HG03159 (cell line): ENCODE measurements around the gene PHF23.

ENCODE experiments used
- ATAC-seq: cut with Tn5 transposase; IDR thresholded peaks from one replicate; pipeline ENCODE4 v1.9.1; 2021; ENCODE audit warnings: mild to moderate bottlenecking, moderate library complexity; ENCODE audit not compliant: unreplicated experiment

The PHF23 gene

DNA sequence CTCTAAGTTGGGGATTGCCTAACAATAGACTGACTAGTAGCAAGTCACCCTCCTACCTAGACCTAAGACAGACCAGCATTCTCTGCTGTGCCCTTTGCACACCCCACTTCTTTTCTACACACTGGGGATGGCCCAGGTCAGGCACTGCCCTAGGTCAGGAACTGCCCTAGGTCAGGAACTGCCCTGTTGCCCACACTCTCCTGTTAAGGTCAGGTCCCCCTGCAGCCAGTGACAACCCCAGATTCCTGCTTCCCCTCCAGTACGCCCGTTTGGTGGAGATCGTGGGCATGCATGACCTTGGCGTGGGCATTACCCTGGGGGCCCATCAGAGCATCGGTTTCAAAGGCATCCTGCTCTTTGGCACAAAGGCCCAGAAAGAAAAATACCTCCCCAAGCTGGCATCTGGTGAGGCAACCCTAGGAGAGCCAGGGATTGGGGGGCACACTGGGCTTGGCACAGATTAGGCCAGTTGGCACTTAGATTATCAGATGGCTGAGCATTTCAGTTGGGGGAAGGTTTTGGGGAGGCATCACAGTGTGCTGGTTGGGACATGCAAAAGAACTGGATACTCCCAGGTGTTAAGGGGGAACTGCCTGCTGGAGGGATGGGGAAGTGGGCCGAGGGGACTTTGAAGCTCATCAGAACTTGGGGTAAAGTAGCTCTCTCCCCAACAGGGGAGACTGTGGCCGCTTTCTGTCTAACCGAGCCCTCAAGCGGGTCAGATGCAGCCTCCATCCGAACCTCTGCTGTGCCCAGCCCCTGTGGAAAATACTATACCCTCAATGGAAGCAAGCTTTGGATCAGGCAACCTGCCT lies 17.8 kb downstream of the PHF23 start:
- no peak for ATAC-seq

GRCh38 chr17:7220593-7221277 lies 18.5 kb downstream of the PHF23 start:
- no peak for ATAC-seq

DNA sequence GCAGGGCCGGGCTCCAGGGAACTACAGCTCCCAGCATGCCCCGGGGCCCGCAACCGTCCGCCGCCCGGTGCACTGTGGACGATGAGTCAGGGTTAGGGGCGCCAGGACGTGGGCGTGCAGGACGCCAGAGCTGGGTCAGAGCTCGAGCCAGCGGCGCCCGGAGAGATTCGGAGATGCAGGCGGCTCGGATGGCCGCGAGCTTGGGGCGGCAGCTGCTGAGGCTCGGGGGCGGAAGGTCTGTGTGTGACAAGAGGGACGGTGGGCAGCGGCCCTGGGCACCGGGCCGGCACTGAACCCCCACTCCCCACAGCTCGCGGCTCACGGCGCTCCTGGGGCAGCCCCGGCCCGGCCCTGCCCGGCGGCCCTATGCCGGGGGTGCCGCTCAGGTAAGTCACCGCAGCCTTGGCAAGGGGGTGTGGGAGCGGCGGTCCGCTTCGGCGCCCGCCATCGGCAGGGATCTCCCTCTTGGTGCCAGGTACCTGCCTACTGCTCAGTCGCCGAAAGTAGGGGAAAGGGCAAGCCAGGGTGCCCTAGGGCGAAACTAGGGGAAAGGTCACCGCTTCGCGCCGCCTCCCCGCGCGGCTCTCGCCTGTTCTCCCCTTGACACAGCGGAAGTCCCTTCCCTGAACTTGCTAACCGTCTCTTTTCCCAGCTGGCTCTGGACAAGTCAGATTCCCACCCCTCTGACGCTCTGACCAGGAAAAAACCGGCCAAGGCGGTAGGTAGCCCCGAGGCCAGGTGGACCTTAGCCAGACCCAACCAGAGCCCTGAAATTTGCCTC lies 19.3 kb downstream of the PHF23 start, which contains the start of the genes ACADVL and DLG4:
TSS of gene ACADVL (plus strand) at position 127 of the 781 bp plus-strand sequence. CDS start at position 174, 47 bp downstream.
TSS of gene DLG4 (minus strand) at position 25 of the 781 bp plus-strand sequence.
- peak; percentile 46 for ATAC-seq

- no peak for ATAC-seq
These were observed 19.9 kb downstream of the PHF23 start for GRCh38 chr17:7219229-7219811.

- no peak for ATAC-seq
These were observed 20.5 kb downstream of the PHF23 start for GRCh38 chr17:7218758-7219157.

DNA sequence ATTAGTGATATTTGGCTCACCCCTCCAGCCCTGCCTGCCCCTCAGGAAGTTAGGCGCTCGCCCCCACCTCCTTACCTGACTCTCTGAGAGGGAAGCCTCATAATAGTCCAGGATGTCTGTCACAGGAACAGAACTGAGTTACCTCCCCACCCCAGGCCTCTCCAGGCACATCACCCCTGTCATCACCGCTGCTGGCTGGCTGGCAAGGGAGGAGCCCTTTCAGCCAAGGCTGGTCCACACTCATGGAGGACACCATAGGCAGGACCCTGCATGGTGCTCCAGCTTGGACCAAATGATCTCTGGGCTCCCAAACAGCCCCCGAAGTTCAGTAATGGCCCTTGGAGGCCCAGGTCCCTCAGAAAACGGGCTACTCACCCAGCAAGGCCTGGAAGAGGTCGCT lies 21.1 kb downstream of the PHF23 start:
- no peak for ATAC-seq

GRCh38 chr17:7217113-7217987 lies 21.9 kb downstream of the PHF23 start:
- no peak for ATAC-seq

DNA sequence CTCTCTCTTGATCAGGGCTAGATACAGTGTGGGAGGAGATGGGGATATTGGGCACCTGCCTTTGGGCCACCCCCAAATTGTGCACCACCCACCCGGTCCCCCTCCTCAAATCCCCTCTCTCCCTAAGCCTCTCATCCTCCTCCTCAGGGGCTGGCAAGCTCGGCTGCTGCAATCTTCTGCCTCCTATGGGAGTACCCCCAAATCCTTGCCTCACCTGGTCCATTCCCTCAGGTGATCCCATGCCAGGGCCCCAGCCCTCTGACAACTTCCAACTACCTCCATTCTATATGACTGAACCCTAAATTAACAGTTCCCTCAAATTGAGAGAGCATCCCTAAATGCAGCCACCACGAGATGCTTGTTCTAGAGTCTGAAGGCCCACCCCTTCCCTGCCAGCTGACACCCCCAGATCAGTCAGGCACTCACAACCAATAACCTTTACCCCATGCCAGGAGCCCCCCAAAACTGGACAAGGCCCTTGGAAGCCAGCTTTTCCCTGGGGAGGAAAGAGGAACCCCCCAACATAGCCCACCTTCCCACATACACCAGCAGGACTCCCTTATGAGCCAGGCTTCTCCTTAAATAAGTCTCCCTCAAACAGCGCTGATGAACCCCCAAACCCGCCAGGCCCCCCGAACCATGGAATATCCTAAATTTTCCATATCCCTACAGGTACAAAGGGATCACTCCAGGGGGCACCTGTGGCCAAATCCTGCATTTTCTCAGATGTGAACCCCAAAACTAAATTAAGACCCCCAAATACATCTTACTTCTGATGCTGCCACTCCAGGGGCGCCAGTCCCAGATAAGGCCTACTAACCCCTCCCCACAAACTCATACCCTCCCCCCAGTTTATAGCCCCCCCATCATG lies 22.8 kb downstream of the PHF23 start:
- ATAC-seq, result no peak

DNA sequence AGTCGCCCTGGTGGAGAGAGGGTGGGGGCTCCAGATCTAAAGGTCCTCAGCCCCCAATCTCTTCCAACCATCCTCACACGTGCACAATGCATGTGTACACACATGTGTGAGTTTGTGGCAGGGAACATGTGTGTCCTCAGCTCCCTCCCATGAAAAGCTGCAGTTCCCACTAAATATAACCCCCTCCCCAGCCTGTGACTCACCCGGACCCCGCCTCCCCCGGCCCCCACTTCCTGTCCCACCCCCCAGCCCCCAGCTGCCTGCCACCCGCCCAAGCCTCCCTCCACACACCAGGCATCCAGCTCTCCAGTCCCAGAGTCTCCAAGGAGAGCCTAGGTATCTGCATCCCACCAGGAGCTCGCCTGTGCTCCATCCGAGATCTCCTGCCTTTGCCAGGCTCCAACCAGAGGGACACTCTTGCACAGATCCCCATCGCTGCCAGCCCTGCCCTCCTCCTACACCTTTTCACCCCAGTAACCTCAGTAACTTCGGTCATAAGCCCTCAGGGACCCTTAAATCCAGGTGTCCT lies 23.5 kb downstream of the PHF23 start:
- no peak for ATAC-seq

DNA sequence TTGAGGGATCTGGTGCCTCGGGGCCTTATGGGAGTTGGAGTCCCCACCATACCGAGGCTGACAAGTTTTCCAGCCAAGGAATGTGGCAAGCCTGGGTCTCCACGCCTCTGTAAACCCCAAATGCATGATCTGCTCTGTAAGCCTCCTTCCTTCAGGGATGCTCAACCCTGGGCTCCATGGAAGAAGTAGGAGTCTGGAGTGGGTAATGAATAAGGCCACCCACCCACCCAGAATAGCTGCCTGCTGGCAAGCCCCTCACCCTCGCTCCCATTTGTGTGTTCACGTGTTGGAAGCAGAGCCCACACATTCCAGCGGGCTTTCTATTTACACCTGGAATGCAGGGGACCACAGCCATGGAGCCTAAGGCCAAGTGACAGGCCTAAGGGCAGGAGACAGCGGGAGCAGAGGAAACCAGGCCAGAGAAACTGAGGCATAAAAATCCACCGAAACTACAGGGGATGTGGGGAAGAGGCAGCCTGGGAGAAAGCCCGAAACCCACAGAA lies 24.1 kb downstream of the PHF23 start:
- no peak for ATAC-seq

- ATAC-seq, result peak; percentile 81
These were observed 24.7 kb downstream of the PHF23 start for GRCh38 chr17:7214300-7215135.

DNA sequence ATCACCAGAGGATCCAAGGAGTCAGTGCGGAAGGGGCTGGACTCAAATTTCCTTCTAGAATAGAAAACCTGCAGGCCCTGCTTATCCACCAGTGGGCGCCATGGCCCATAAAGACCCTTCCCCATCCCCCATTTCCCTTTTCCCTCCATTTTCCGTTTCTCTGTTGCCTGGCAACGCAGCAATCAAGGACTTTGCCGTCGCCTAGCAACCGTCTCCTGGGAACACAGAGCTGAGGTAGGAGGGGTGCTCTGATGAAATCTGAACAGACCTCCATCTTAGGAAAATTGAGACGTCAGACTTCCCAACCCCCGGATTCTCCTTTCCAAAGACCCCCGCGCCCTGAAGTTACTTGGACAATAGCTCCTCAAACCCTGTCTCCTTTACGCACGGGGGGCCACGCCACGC lies 25.4 kb downstream of the PHF23 start:
- no peak for ATAC-seq

DNA sequence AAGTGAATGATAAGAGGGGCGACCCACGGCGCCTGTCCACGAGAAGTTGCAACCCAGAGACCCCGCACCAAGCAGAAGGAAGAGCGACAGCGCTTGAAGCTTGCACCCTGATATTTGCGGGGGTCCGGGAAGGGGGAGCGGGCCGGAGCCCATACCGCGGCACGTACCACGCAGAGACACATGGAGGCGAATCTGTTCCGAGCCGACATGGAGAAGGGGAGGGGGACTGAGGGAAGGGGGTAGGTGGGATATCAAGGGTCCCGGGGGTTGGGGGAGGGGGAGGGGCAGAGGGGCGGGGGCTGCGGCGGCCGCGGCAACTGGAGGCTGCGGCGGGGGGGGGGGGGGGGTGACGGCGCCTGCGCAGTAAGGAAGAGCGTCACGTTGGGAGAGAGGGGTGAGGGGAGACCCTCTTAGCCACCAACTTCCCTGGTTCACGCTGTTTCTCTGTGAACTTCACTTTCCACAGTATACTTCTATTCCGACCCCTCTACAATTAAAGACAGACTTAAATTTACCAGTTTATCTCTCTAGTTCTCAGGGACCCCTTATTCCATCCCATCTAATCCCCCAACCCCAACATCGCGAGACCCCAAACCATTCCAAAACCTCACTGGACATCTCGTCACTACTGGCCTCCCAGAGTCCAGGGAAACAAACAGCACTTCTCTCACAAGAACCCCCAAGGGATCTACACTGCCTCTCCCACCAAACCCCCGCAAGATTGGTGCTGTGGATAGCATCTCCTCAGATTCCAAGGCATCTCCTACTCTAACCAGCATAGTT lies 27.6 kb downstream of the PHF23 start:
- no peak for ATAC-seq

DNA sequence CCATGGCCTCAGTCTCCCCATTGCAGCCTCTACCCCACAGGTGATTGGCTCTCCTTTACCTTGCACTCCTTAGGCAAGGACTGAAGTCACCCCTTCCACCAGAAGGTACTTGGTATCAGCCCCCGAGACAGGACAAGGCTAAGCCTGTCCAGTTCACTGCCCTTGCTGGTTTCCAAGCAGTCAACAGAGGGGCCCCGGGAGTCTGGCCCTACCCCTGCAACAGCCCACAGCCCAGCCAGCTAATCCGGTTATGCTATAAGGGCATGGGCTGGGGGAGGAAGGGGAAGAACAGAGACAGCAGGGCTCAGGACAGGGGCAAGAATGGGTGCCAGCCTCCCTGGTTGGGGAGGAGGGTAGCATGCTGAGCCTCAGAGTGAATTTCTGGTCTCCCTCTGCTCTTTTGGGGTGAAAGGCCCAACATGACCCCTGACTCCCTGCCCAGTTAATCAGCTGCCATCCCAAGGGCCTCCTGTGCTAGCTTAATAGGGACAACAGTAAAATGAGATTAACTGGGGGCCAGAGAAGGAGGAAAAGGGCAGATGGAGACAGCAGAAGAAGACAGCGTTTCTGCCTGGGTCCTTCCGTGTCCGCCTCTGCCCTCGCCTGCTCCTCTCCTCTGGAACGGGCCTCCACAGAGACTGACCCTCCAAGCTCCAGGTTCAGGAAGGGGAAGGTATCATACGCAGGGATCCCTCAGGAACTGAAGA lies 30.4 kb downstream of the PHF23 start:
- no peak for ATAC-seq

DNA sequence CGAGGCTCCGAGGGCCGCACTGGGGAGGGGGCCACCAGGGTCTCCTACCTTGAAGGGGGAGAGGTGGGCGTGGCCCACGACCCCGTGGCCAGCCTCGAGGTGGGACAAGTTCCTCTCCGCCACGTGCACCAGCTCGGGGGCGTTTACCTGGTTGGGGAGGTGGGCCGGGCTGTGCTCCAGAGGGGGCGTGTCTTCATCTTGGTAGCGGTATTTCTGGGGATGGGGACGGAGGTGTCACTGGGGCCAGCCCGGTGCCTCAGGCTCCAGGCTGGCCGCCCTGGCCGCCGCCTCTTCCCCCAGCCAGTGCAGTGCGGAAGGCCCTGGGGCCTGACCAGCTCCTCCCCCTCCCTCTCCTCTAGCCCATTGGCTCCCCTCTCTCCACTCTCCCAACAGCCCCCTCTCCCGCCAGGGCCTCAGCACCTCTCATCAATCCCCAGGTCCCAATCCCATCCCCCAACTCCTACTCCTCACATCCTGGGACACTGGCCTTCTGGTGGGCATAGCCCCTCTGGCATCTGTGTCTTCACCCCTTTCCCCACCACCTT lies 31.2 kb downstream of the PHF23 start:
- no peak for ATAC-seq
